Transverse colon (tissue), 4 donors: ENCODE measurements around the gene SCEL. TPM values are rescaled to one million over a fixed set of nuclear protein-coding genes. Genes with fewer than 3 reads are reported as not detected.

Experiments
- DNase-seq: peaks from one replicate; pipeline ENCODE4 v3.0.0-alpha.2; 2019
- H3K27ac ChIP-seq, 4 donors: fragments of 200-600 bp; sonication (generic); 2 replicates each; pipeline ENCODE4 v1.5.1; 2016 to 2018; ENCODE audit warnings: inconsistent platforms in 4 of 4
- H3K27me3 ChIP-seq: fragments of 200-600 bp; sonication (generic); 2 replicates; pipeline ENCODE4 v1.5.1; 2017; ENCODE audit warnings: inconsistent platforms
- H3K36me3 ChIP-seq, 4 donors: fragments of 200-600 bp; sonication (generic); 2 replicates each; pipeline ENCODE4 v1.5.1; 2017 to 2019; ENCODE audit warnings: inconsistent platforms in 4 of 4
- H3K4me1 ChIP-seq, 4 donors: fragments of 200-600 bp; sonication (generic); 2 replicates each; pipeline ENCODE4 v1.5.1; 2017 to 2020; ENCODE audit warnings: inconsistent platforms in 4 of 4
- H3K4me3 ChIP-seq, 4 donors: fragments of 200-600 bp; sonication (generic); 1 replicate in 1 of 4; 2 replicates in 3 of 4; pipeline versions ENCODE4 v1.5.1 to v1.6.1; 2017 to 2019; ENCODE audit warnings: inconsistent platforms in 4 of 4
- H3K9me3 ChIP-seq, 2 donors: fragments of 200-600 bp; sonication (generic); 2 replicates each; pipeline ENCODE4 v1.5.1; 2017 to 2019; ENCODE audit warnings: inconsistent platforms in 2 of 2
- CTCF ChIP-seq, 5 experiments: fragments of 200-600 bp in 3 of 5; fragments of 450-650 bp in 2 of 5; sonication (generic) in 3 of 5; IDR thresholded peaks; 1 replicate in 2 of 5; 2 replicates in 3 of 5; pipeline ENCODE4 v1.5.1; 2016 to 2017; ENCODE audit warnings: antibody characterized with exemption in 5 of 5, inconsistent platforms in 3 of 5, mild to moderate bottlenecking in 2 of 5, moderate library complexity in 1 of 5
- EP300 ChIP-seq: sonication (generic); formaldehyde crosslinking; IDR thresholded peaks from one replicate; pipeline ENCODE4 v1.6.1; 2017; ENCODE audit warnings: antibody characterized with exemption, low read depth
- POLR2A ChIP-seq: fragments of 450-650 bp; IDR thresholded peaks from one replicate; pipeline ENCODE4 v1.6.1; 2016; ENCODE audit warnings: antibody characterized with exemption, mild to moderate bottlenecking, moderate library complexity
- POLR2AphosphoS5 ChIP-seq, 3 donors: sonication (generic); formaldehyde crosslinking; IDR thresholded peaks; one replicate each; pipeline ENCODE4 v1.6.1; 2016; ENCODE audit warnings: antibody characterized with exemption in 3 of 3
- WGBS, 2 donors: methylation state at CpG; one replicate each; pipeline ENCODE4 v1.1.5; 2018; ENCODE audit warnings: low coverage in 1 of 2; 5-methylcytosine and 5-hydroxymethylcytosine counted together
- in situ Hi-C, 4 donors: fragments of 200-750 bp; cut with MboI; loops; one replicate each; pipeline versions ENCODE4 v1.15.0 to v1.15.1; 2017; ENCODE audit warnings: low sequenced_read_pairs in 3 of 4, low pct_ligation_motif_present in 1 of 4, low pct_unique_long_range_greater_than_20kb in 1 of 4
- intact Hi-C: fragments of 100-400 bp; cut with DNase I; formaldehyde crosslinking; loops from one replicate; pipeline ENCODE4 v1.15.1; 2023; ENCODE audit warnings: low total_unique reads
- total RNA-seq, 4 donors: library from RNA; depleted of rRNA; stranded (reverse); fragments of >200 nt; gene quantifications; one replicate each; pipeline ENCODE4 v1.1.0, GENCODE V29; 2016

SCEL gene
- total RNA-seq, 4 donors from 2014 or later: 0.32 to 0.96 TPM; not detected in 2

- in situ Hi-C loops: loop anchor here in 2 of 4 donors (10.0 kb wide), 1 partner anchor 160 kb away; no protein-coding TSS in a partner anchor
- 33 to 37% methylated on average over 2 of the region's 2 CpGs for WGBS, 2 donors
Measured at GRCh38 chr13:77595166-77595810, 59.8 kb downstream of the SCEL start.

GRCh38 chr13:77596777-77597176, 61.3 kb downstream of the SCEL start:
- intact Hi-C loops: no loop called here

More at GRCh38 chr13:77595166-77595810, 59.8 kb downstream of the SCEL start:
- peaks cover 2% of the 10 kb centered on the region for H3K27me3 ChIP-seq
- DNase-seq: no peak
- no peaks in the 10 kb centered on the region for H3K9me3 ChIP-seq
- H3K4me3 ChIP-seq: no peak overlapping the region
- TF ChIP-seq CTCF (IDR thresholded peaks at IDR 0.05): no peak
- TF ChIP-seq EP300: no peak
- no peak for TF ChIP-seq POLR2AphosphoS5 (IDR thresholded peaks at IDR 0.05)
- no peak for TF ChIP-seq POLR2A
- H3K36me3 ChIP-seq: no peaks in the 10 kb centered on the region
- no peaks in the 10 kb centered on the region for H3K4me1 ChIP-seq
- intact Hi-C loops: no loop called here
- no peak overlapping the region for H3K27ac ChIP-seq

GRCh38 chr13:77599351-77599750, 63.8 kb downstream of the SCEL start:
- TF ChIP-seq CTCF (IDR thresholded peaks at IDR 0.05): no peak
- no peak for TF ChIP-seq POLR2AphosphoS5 (IDR thresholded peaks at IDR 0.05)
- TF ChIP-seq EP300: no peak
- no peak for TF ChIP-seq POLR2A
- H3K36me3 ChIP-seq: no peaks in the 10 kb centered on the region
- H3K27ac ChIP-seq: no peak overlapping the region
- no peak for DNase-seq
- WGBS, 2 donors: 81 to 83% methylated on average over 2 of the region's 2 CpGs
- no peaks in the 10 kb centered on the region for H3K27me3 ChIP-seq
- intact Hi-C loops (no loop called here), in situ Hi-C loops (loop anchor here in 2 of 4 donors (10.0 kb wide), 1 partner anchor 155 kb away; no protein-coding TSS in a partner anchor)
- H3K4me1 ChIP-seq: no peaks in the 10 kb centered on the region
- no peak overlapping the region for H3K4me3 ChIP-seq
- no peaks in the 10 kb centered on the region for H3K9me3 ChIP-seq

More at GRCh38 chr13:77596777-77597176, 61.3 kb downstream of the SCEL start:
- Histone ChIP-seq H3K9me3 (no peaks in the 10 kb centered on the region), H3K27me3 (no peaks in the 10 kb centered on the region), H3K4me1 (no peaks in the 10 kb centered on the region), H3K4me3 (no peak overlapping the region), H3K27ac (no peak overlapping the region), H3K36me3 (no peaks in the 10 kb centered on the region)
- TF ChIP-seq CTCF (IDR thresholded peaks at IDR 0.05) (no peak), POLR2AphosphoS5 (IDR thresholded peaks at IDR 0.05) (no peak), EP300 (no peak), POLR2A (no peak)
- 56 to 63% methylated on average over 1 of the region's 1 CpG for WGBS, 2 donors
- no peak for DNase-seq
- in situ Hi-C loops: loop anchor here in 2 of 4 donors (10.0 kb wide), 1 partner anchor 158 kb away; no protein-coding TSS in a partner anchor

- no peak overlapping the region for H3K27ac ChIP-seq
- TF ChIP-seq CTCF (IDR thresholded peaks at IDR 0.05) (no peak), EP300 (no peak), POLR2A (no peak), POLR2AphosphoS5 (IDR thresholded peaks at IDR 0.05) (no peak)
- intact Hi-C loops: no loop called here
- no peak for DNase-seq
- no peak overlapping the region for H3K4me3 ChIP-seq
- no peaks in the 10 kb centered on the region for H3K27me3 ChIP-seq
- in situ Hi-C loops: no loop called here
- no peaks in the 10 kb centered on the region for H3K36me3 ChIP-seq
- 71 to 73% methylated on average over 2 of the region's 2 CpGs for WGBS, 2 donors
- H3K9me3 ChIP-seq: no peaks in the 10 kb centered on the region
- no peaks in the 10 kb centered on the region for H3K4me1 ChIP-seq
Measured at GRCh38 chr13:77600701-77601100, 65.2 kb downstream of the SCEL start.
